Muscle of leg (tissue), 11 donors: Measurements from ENCODE around the gene SLC25A38. TPM values are rescaled to one million over a fixed set of nuclear protein-coding genes. Genes with fewer than 3 reads are reported as not detected.
"Not testable (repeated sequence)": the region's sequence is repeated elsewhere in the genome, so short reads cannot be mapped to it uniquely, and the experiment has no call there.

ENCODE experiments used
- DNase-seq: peaks from one replicate; pipeline ENCODE4 v3.0.0; 2013
- H3K27ac ChIP-seq: one replicate; pipeline ENCODE4 v1.5.1; 2013; ENCODE audit warnings: mild to moderate bottlenecking, low read length, control low read depth
- H3K27me3 ChIP-seq: one replicate; pipeline ENCODE4 v1.6.1; 2013; ENCODE audit warnings: low read length; ENCODE audit not compliant: control insufficient read depth, insufficient read depth
- H3K36me3 ChIP-seq: one replicate; pipeline ENCODE4 v1.6.1; 2013; ENCODE audit warnings: low read length; ENCODE audit not compliant: control insufficient read depth, insufficient read depth
- H3K4me1 ChIP-seq: one replicate; pipeline ENCODE4 v1.6.1; 2013; ENCODE audit warnings: low read length; ENCODE audit not compliant: control insufficient read depth, insufficient read depth
- H3K4me3 ChIP-seq: one replicate; pipeline ENCODE4 v1.5.1; 2013; ENCODE audit warnings: low read length, control low read depth
- H3K9me3 ChIP-seq: replicated peaks from 2 replicates; pipeline ENCODE4 v1.6.1; 2013; ENCODE audit warnings: low read depth, low read length; ENCODE audit not compliant: control insufficient read depth
- WGBS: methylation state at CpG from one replicate; pipeline ENCODE4 v1.1.5; 2013; ENCODE audit warnings: missing lambda C conversion rate; ENCODE audit not compliant: insufficient coverage; 5-methylcytosine and 5-hydroxymethylcytosine counted together
- polyA plus RNA-seq, 8 donors: library from polyadenylated mRNA; unstranded; fragments of 120-200 nt; gene quantifications; one replicate each; pipeline versions ENCODE4 v1.2.1 to v1.2.3, GENCODE V29; 2013; ENCODE audit warnings: inconsistent platforms in 1 of 8, low replicate concordance in 1 of 8; ENCODE audit not compliant: insufficient read length in 8 of 8, insufficient read depth in 1 of 8
- total RNA-seq: library from RNA; stranded (reverse); fragments of 120-200 nt; gene quantifications from one replicate; pipeline ENCODE4 v1.2.4, GENCODE V29; 2013

The SLC25A38 gene
- total and polyA plus RNA-seq, 9 donors: 12.6 to 19.4 (median 16.2) TPM

GRCh38 chr3:39414421-39414907 lies 31.3 kb downstream of the SLC25A38 start:
- Histone ChIP-seq H3K27me3 (no peaks in the 10 kb centered on the region), H3K4me3 (no peak overlapping the region), H3K4me1 (peaks cover 3% of the 10 kb centered on the region), H3K36me3 (peaks cover 47% of the 10 kb centered on the region), H3K9me3 (no peaks in the 10 kb centered on the region), H3K27ac (no peak overlapping the region)
- no peak for DNase-seq
- 72% methylated on average over 2 of the region's 2 CpGs for WGBS

GRCh38 chr3:39415302-39415701 lies 32.1 kb downstream of the SLC25A38 start:
- H3K4me3 ChIP-seq, H3K9me3 ChIP-seq, H3K27me3 ChIP-seq, DNase-seq, H3K27ac ChIP-seq, H3K4me1 ChIP-seq: not testable (repeated sequence)
- WGBS: no CpG with 5 or more reads among the region's 3 CpGs
- peaks cover 40% of the 10 kb centered on the region for H3K36me3 ChIP-seq

- H3K4me3 ChIP-seq: no peak overlapping the region
- no peak overlapping the region for H3K27ac ChIP-seq
- no peaks in the 10 kb centered on the region for H3K9me3 ChIP-seq
- no peak for DNase-seq
- H3K36me3 ChIP-seq: peaks cover 35% of the 10 kb centered on the region
- H3K27me3 ChIP-seq: no peaks in the 10 kb centered on the region
- no peaks in the 10 kb centered on the region for H3K4me1 ChIP-seq
- 100% methylated on average over 1 of the region's 1 CpG for WGBS
Measured at GRCh38 chr3:39415983-39416382, 32.8 kb downstream of the SLC25A38 start.

DNA sequence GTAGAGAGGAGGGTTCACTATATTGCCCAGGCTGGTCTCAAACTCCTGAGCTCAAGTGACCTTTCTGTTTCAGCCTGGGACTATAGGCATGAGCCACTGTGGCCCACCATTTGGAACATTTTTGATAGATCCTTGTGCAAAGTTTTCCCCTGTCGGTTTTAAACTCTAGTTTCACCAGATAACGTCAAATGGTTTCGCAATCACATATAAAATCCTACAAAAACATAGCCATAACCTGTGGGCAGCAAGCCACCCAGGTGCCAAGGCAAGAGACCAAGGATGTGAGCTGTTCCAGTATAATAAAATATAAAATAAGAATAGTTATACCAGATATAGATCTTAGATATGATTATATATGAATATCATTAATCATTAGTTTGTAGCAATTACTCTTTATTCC lies 33.8 kb downstream of the SLC25A38 start:
- not testable (repeated sequence) for H3K9me3 ChIP-seq, H3K27me3 ChIP-seq, H3K4me1 ChIP-seq, DNase-seq, H3K27ac ChIP-seq, H3K4me3 ChIP-seq
- peaks cover 24% of the 10 kb centered on the region for H3K36me3 ChIP-seq
- WGBS: no CpG with 5 or more reads among the region's 3 CpGs

- not testable (repeated sequence) for H3K27me3 ChIP-seq, H3K9me3 ChIP-seq, H3K27ac ChIP-seq, H3K4me1 ChIP-seq, H3K4me3 ChIP-seq, DNase-seq
- 28% methylated on average over 6 of the region's 14 CpGs for WGBS
- peaks cover 12% of the 10 kb centered on the region for H3K36me3 ChIP-seq
Measured at GRCh38 chr3:39418556-39419225, 35.5 kb downstream of the SLC25A38 start.

DNA sequence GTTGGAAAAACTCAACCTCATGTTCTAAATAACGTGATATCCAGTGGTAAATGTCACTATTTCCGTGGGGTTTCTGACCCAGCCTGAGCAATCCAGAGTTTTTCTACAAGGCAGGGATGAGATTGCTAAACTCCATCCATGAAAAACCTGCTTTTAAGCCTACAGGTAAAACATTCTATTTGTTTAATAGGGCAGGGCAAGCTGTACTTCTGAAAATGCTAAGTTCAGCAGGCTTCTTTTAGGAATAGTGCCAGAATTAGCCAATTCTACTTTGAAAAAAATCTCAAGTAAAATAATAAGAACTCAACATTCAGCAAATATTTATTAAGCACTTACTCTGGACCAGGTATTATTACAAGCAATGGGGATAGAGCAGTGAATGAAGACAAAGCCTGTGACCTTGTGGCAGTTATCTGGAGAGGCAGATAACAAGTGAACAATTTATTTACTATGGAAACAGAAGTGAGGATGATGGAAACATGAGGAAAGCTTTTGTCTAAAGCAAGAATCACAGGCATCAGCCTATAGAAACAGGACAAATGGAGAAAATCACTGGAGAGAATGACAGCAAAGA lies 36.7 kb downstream of the SLC25A38 start:
- no CpG with 5 or more reads among the region's 2 CpGs for WGBS

GRCh38 chr3:39420543-39420942 lies 37.4 kb downstream of the SLC25A38 start:
- no peak for DNase-seq
- H3K4me3 ChIP-seq: no peak overlapping the region
- no peaks in the 10 kb centered on the region for H3K27me3 ChIP-seq
- no peaks in the 10 kb centered on the region for H3K4me1 ChIP-seq
- H3K36me3 ChIP-seq: peaks cover 3% of the 10 kb centered on the region
- 83% methylated on average over 1 of the region's 2 CpGs for WGBS
- H3K27ac ChIP-seq: no peak overlapping the region
- H3K9me3 ChIP-seq: no peaks in the 10 kb centered on the region

More for the DNA sequence above, 36.7 kb downstream of the SLC25A38 start:
- Histone ChIP-seq H3K4me3 (no peak overlapping the region), H3K4me1 (no peaks in the 10 kb centered on the region), H3K9me3 (no peaks in the 10 kb centered on the region), H3K27ac (no peak overlapping the region), H3K27me3 (no peaks in the 10 kb centered on the region), H3K36me3 (peaks cover 3% of the 10 kb centered on the region)
- no peak for DNase-seq

DNA sequence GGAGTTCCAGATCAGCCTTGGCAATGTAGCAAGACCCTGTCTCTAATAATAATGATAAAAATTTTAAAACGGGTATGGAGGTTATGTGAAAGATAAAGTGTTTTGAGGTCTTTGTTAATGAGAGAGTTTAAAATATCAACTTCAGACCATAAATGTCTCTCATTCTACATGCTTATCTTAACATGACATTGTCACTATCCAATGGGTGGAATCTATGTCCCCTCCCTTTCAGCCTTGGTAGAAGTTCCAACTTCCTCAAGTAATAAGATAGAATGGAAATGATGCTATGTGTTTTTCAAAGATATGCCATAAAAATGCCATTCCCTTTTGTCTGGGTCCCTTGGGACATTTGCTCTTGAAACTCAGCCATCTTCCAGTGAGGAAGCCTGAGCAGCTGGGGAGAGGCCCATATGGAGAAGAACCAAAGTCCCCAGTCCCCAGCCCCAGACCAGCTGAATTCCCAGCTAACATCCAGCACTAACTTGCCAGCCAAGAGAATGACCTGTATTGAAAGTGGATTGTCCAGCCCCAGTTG lies 40.3 kb downstream of the SLC25A38 start:
- Histone ChIP-seq H3K4me3 (no peak overlapping the region), H3K4me1 (no peaks in the 10 kb centered on the region), H3K27ac (no peak overlapping the region), H3K36me3 (no peaks in the 10 kb centered on the region), H3K27me3 (no peaks in the 10 kb centered on the region), H3K9me3 (no peaks in the 10 kb centered on the region)
- no peak for DNase-seq
- no CpG with 5 or more reads among the region's 1 CpG for WGBS

GRCh38 chr3:39426312-39426711 lies 43.1 kb downstream of the SLC25A38 start:
- H3K36me3 ChIP-seq: no peaks in the 10 kb centered on the region
- WGBS: no CpG with 5 or more reads among the region's 1 CpG
- H3K27me3 ChIP-seq: peaks cover 2% of the 10 kb centered on the region
- no peaks in the 10 kb centered on the region for H3K4me1 ChIP-seq
- no peaks in the 10 kb centered on the region for H3K9me3 ChIP-seq
- no peak overlapping the region for H3K27ac ChIP-seq
- no peak for DNase-seq
- no peak overlapping the region for H3K4me3 ChIP-seq

DNA sequence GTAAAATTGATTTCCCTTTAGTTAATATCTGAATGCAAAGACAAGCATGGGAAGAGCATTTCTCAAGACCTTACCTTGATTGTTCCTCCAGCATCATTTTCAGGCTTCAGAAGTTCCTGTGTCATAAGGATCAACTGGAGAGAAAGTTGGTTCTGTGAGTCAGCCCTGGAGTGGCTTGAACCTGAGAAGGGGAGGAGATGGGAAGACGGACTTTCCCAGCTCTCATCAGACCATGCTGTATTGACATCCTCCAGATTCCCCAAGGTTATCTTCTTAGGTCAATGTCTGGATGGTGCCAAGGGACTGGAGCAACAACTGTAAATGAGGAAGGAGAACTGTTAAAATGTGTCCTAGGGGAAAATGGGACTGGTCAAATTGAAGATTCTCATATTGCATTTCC lies 44.3 kb downstream of the SLC25A38 start:
- WGBS: no CpG with 5 or more reads among the region's 1 CpG
- Histone ChIP-seq H3K27ac (no peak overlapping the region), H3K9me3 (no peaks in the 10 kb centered on the region), H3K27me3 (peaks cover 2% of the 10 kb centered on the region), H3K4me1 (no peaks in the 10 kb centered on the region), H3K36me3 (no peaks in the 10 kb centered on the region), H3K4me3 (no peak overlapping the region)
- DNase-seq: no peak
